Measurements from ENCODE around the gene EN2. TPM values are rescaled to one million over a fixed set of nuclear protein-coding genes. Genes with fewer than 3 reads are reported as not detected.

Gene EN2
- total and polyA plus RNA-seq, 2 experiments from 2014 or later = 0.24 TPM; not detected in 1

GRCh38 chr7:155410431-155410830, 47.5 kb upstream of the EN2 start:
- H3K4me2 ChIP-seq = no peak overlapping the region
- no peaks in the 10 kb centered on the region for H4K20me1 ChIP-seq (ENCODE audit: insufficient read depth, poor library complexity, severe bottlenecking)
- no peak for DNase-seq (ENCODE audit: low spot score)
- peaks cover 19% of the 10 kb centered on the region for H3K27me3 ChIP-seq
- H3K36me3 ChIP-seq (replicated peaks; ENCODE audit: insufficient read depth, low read depth) = no peaks in the 10 kb centered on the region
- 56% methylated on average over 6 of the region's 6 CpGs for WGBS (ENCODE audit: low lambda C conversion rate, missing lambda C conversion rate)
- no peak overlapping the region for H2AFZ ChIP-seq
- H3K27ac ChIP-seq = no peak overlapping the region
- H3K4me3 ChIP-seq = no peak overlapping the region
- no peaks in the 10 kb centered on the region for H3K79me2 ChIP-seq
- no peaks in the 10 kb centered on the region for H3K9me2 ChIP-seq (replicated peaks; ENCODE audit: insufficient read depth)
- no peak for TF ChIP-seq EZH2 (IDR thresholded peaks at IDR 0.05; ENCODE audit: borderline replicate concordance)
- TF ChIP-seq CTCF (IDR thresholded peaks at IDR 0.05; ENCODE audit: poor library complexity) = no peak
- no peak for TF ChIP-seq EZH2phosphoT487 (IDR thresholded peaks at IDR 0.05; ENCODE audit: low read depth, severe bottlenecking, unreplicated experiment)
- no peaks in the 10 kb centered on the region for H3K9me3 ChIP-seq (ENCODE audit: low read depth)
- H3K4me1 ChIP-seq (ENCODE audit: insufficient read depth) = no peaks in the 10 kb centered on the region

- Histone ChIP-seq H3K27ac (no peak overlapping the region), H3K4me2 (no peak overlapping the region), H3K27me3 (peaks cover 11% of the 10 kb centered on the region), H3K9me3 (ENCODE audit: low read depth) (no peaks in the 10 kb centered on the region), H3K36me3 (replicated peaks; ENCODE audit: insufficient read depth, low read depth) (no peaks in the 10 kb centered on the region), H3K4me1 (ENCODE audit: insufficient read depth) (no peaks in the 10 kb centered on the region), H3K9me2 (replicated peaks; ENCODE audit: insufficient read depth) (no peaks in the 10 kb centered on the region), H4K20me1 (ENCODE audit: insufficient read depth, poor library complexity, severe bottlenecking) (no peaks in the 10 kb centered on the region), H2AFZ (no peak overlapping the region), H3K79me2 (no peaks in the 10 kb centered on the region), H3K4me3 (no peak overlapping the region)
- 90% methylated on average over 17 of the region's 17 CpGs for WGBS (ENCODE audit: low lambda C conversion rate, missing lambda C conversion rate)
- DNase-seq (ENCODE audit: low spot score) = no peak
- TF ChIP-seq EZH2 (IDR thresholded peaks at IDR 0.05; ENCODE audit: borderline replicate concordance) = no peak
- TF ChIP-seq CTCF (IDR thresholded peaks at IDR 0.05; ENCODE audit: poor library complexity) = no peak
- TF ChIP-seq EZH2phosphoT487 (IDR thresholded peaks at IDR 0.05; ENCODE audit: low read depth, severe bottlenecking, unreplicated experiment) = no peak
These were observed 46.1 kb upstream of the EN2 start for GRCh38 chr7:155411718-155412415.

- DNase-seq (ENCODE audit: low spot score) = peak; percentile 77
- H3K27ac ChIP-seq = no peak overlapping the region
- no peaks in the 10 kb centered on the region for H3K9me2 ChIP-seq (replicated peaks; ENCODE audit: insufficient read depth)
- H3K4me2 ChIP-seq = no peak overlapping the region
- H3K27me3 ChIP-seq = peaks cover 11% of the 10 kb centered on the region
- H3K9me3 ChIP-seq (ENCODE audit: low read depth) = no peaks in the 10 kb centered on the region
- H3K36me3 ChIP-seq (replicated peaks; ENCODE audit: insufficient read depth, low read depth) = no peaks in the 10 kb centered on the region
- no peaks in the 10 kb centered on the region for H3K79me2 ChIP-seq
- TF ChIP-seq CTCF (IDR thresholded peaks at IDR 0.05; ENCODE audit: poor library complexity) (peak; percentile 61), EZH2 (IDR thresholded peaks at IDR 0.05; ENCODE audit: borderline replicate concordance) (no peak), EZH2phosphoT487 (IDR thresholded peaks at IDR 0.05; ENCODE audit: low read depth, severe bottlenecking, unreplicated experiment) (no peak)
- H3K4me3 ChIP-seq = no peak overlapping the region
- H4K20me1 ChIP-seq (ENCODE audit: insufficient read depth, poor library complexity, severe bottlenecking) = no peaks in the 10 kb centered on the region
- no peaks in the 10 kb centered on the region for H3K4me1 ChIP-seq (ENCODE audit: insufficient read depth)
- H2AFZ ChIP-seq = no peak overlapping the region
- WGBS (ENCODE audit: low lambda C conversion rate, missing lambda C conversion rate) = 38% methylated on average over 25 of the region's 25 CpGs
These were observed 45.3 kb upstream of the EN2 start for GRCh38 chr7:155412416-155413253.

Measured in hepatocyte (in vitro differentiated cells).